GM18499 (cell line): Measurements from ENCODE around the gene PGF.
A peak's percentile ranks its signal among the peaks of the same experiment; 100 is the strongest.
"Not testable (repeated sequence)": the region's sequence is repeated elsewhere in the genome, so short reads cannot be mapped to it uniquely, and the experiment has no call there.

Source experiments
- ATAC-seq: cut with Tn5 transposase; IDR thresholded peaks from one replicate; pipeline ENCODE4 v1.9.1; 2021; ENCODE audit warnings: moderate number of reproducible peaks; ENCODE audit not compliant: insufficient read depth, unreplicated experiment

Gene PGF

DNA sequence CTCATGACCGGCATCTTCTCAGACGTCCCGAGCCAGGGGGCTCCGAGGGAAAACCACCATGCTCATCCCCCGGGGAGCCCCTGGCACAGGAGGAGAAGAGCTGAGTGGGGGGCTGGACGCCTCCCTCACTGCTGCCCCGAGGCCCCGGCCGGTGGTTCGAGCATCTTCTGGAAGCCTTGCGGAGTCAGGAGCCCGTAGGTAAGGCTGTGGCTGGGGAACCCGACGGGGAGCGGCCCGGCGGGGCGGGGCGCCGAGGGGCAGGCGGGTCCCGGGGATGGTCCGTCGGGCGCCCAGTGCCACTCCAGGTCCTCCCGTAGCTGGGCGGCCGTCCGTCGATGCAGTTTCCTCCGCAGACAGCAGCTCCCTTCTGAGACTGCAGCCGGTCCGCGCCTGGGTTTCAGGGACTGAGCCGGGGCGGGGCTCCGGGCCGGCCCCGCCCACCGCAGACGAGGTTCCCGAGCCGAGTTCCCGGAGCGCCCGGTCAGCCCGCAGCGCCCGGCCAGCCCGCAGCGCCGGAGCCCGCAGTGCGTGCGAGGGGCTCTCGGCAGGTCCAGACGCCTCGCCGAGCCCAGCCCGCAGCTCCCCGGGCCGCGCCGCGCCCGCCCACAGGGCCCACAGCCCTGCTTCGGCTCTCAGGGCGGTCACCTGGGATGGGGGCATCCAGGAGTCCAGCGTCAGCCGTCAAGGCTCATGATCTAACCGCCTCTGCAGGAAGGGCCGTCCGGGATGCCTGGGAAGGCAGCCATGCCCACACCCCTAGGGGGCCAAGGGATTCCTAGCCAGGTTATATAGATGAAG, at the start of gene PGF:
PGF (minus strand) TSS at position 369 of the 798 bp plus-strand sequence; CDS start at position 14, 355 bp downstream.
- no peak for ATAC-seq

DNA sequence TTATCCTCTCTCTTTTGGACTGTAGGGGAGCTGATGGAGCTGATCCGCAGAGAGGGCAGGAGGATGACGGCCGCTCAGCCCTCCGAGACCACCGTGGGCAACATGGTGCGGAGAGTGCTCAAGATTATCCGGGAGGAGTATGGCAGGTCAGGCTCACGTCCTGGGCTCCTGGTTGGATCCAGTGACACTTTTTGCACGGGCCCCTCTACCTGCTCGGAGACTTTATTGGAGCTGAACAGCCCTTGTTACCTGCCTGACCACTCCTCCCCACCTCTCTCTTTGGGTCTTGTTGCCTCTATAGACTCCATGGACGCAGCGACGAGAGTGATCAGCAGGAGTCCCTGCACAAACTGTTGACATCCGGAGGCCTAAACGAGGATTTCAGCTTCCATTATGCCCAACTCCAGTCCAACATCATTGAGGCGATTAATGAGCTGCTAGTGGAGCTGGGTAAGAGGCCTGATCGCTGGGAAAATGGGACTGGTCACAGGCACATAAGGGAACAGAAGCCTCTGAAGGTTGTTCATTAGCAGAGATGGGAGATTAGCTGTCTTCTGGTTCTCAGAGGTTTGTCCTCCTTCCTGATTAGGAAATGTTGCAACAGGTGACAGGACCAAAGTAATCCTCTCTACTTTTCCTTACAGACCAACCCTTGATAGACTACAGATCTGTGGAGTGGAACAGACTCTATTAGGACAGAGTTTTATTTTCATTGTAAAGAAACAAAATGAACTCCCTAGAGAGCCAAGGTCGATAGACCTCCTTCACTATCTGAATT, 48.0 kb upstream of the PGF start:
- no peak for ATAC-seq

DNA sequence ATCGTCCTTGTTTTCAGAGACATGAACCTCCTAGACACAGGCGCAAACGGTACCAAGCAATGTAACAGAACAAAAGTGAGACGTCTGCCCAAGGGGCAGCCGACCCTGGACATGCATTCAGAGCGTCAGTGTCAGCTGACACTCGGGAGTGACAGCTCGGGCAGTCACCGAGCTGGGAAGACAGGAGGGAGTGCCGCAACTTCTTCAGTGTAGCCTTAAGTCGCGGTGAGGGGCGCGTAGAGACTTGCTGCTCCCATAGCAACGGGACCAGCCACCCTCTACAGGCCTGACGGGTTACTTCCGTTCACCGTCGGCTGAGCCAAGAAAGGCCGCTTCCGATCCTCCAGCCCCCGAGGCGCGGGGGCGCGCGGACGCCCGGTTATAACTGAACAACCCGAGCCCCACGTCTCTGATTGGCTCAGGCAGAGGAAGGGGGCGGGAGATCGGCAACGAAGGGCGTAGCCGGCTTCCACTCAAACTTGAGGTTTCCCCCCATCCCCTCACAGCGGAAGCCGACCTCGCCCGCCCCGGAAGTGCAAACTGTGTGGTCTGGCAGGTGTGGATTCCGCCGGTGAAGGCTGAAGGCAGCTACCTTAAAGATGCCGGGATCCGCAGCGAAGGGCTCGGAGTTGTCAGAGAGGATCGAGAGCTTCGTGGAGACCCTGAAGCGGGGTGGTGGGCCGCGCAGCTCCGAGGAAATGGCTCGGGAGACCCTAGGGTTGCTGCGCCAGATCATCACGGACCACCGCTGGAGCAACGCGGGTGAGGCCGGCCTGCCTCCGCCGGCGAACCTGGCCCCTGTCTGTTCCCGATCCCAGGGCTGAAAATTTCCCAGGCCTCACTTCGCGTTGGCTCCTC, 47.2 kb upstream of the PGF start, which contains the start of gene EIF2B2:
EIF2B2 (plus strand) TSS at position 530 of the 858 bp plus-strand sequence; CDS start at position 600, 70 bp downstream.
- ATAC-seq: peak; percentile 85

DNA sequence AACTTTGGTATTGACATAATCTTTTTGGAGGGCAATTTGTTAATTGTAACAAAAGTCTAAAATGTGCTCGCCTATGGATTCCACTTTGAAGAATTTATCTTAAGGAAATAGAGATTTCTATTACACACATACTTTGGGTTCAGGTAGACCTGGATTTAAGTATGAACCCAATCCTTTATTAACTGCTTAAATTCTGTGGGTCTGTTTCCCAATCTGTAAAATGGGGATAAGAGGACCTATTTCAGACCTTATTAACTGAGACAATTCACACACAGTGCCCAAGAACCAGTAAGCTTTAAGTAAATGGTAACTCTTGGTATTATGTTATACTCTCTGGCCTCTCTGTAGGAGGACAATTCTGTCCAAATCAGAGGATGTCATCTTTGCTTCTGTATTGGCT, 46.5 kb upstream of the PGF start:
- no peak for ATAC-seq

DNA sequence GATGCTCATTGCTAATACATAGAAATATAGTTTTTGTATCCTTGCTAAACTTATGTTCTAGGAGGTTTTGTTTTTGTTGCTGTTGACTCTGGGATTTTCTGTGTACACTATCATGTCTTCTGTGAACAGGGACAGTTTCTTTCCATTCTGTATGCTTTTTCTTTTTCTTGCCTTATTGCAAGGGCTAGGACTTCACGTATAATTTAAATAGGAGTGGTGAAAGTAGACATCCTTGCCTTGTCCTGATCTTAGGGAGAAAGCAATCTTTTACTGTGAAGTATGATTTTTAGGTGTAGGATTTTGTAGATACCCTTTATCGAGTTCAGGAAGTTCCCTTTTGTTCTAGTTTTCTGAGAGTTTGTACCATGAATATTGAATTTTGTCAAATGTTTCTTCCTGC, 45.9 kb upstream of the PGF start:
- ATAC-seq: no peak

DNA sequence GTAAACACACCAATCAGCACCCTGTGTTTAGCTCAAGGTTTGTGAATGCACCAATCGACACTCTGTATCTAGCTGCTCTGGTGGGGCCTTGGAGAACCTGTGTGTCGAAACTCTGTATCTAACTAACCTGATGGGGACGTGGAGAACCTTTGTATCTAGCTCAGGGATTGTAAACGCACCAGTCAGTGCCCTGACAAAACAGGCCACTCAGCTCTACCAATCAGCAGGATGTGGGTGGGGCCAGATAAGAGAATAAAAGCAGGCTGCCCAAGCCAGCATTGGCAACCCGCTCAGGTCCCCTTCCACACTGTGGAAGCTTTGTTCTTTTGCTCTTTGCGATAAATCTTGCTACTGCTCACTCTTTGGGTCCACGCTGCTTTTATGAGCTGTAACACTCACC, 40.4 kb upstream of the PGF start:
- not testable (repeated sequence) for ATAC-seq

DNA sequence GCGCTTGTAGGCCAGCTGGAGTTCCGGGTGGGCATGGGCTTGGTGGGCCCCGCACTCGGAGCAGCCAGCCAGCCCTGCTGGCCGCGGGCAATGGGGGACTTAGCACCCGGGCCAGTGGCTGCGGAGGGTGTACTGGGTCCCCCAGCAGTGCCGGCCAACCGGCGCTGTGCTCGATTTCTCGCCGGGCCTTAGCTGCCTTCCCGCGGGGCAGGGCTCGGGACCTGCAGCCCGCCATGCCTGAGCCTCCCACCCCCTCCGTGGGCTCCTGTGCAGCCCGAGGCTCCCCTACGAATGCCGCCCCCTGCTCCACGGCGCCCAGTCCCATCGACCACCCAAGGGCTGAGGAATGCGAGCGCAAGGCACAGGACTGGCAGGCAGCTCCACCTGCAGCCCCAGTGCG, 38.8 kb upstream of the PGF start:
- not testable (repeated sequence) for ATAC-seq

DNA sequence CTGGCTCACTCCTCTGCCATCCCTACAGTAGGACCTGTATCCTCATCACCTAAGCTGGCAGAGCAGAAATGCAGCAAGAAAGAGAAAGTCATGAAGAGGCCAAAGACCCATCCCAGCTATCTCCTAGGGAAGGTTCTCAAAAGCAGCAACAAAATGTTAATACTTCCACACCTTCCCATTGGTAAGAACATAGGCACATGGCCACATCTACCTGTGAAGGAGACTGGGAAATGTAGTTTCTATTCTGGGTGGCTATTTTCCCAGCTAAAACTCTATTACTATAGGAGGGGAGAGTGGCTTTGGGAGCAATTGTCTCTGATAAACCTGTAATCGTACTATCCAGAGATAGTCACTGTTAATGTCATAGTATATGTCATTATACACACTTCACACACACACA, 33.6 kb upstream of the PGF start:
- no peak for ATAC-seq

DNA sequence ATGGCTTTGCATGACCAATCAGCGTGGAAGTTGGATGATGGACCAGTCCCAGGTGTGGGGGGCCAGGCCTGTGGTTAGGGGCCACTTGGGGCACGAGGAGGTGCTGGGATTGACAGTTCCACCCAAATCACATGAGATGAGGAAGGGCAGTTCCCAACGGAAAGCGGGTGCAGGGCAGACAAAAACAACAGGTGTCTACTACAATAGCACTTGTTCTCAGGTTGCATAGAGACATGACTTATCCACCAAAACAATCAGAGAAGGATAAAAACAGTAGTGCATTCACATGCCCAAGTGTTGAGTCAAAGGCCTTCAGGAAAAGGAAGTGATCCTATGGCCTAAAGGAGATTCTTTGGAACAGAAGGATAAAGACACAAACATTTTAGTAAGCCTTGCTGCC, 32.7 kb upstream of the PGF start:
- ATAC-seq: no peak

DNA sequence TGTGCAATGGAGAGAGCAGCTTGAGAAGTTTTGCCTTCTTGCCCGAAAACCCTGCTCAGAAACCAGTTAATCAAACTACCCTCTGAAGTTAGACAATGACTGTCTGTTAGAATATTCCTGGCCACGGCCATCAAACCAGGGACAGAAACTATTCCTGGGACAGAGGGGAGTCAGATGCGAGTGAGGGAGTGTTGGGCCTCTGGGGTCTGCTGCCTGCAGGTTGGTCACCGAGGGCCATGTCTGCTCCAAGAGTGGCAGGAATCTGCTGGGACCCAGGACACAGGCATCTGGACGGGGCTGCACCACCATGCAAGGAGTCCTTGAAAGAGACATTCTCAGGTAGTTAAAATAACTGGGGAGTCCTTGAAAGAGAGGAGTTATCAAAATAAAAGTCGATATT, 30.4 kb upstream of the PGF start:
- ATAC-seq: no peak

DNA sequence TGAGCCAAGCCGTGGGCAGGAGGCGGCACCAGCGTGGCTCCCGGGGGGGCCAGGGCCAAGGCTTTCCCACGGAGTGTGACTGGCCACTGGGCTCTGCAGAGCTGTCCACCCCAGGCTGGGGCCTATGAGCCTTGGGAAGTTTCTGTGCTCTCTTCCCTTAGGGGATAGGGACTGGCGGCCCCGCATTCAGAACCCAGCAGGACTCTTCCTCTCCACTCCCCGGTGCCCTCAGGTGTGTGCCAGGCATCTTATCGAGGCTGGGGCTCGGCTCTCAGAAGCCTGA, 29.6 kb upstream of the PGF start:
- no peak for ATAC-seq

DNA sequence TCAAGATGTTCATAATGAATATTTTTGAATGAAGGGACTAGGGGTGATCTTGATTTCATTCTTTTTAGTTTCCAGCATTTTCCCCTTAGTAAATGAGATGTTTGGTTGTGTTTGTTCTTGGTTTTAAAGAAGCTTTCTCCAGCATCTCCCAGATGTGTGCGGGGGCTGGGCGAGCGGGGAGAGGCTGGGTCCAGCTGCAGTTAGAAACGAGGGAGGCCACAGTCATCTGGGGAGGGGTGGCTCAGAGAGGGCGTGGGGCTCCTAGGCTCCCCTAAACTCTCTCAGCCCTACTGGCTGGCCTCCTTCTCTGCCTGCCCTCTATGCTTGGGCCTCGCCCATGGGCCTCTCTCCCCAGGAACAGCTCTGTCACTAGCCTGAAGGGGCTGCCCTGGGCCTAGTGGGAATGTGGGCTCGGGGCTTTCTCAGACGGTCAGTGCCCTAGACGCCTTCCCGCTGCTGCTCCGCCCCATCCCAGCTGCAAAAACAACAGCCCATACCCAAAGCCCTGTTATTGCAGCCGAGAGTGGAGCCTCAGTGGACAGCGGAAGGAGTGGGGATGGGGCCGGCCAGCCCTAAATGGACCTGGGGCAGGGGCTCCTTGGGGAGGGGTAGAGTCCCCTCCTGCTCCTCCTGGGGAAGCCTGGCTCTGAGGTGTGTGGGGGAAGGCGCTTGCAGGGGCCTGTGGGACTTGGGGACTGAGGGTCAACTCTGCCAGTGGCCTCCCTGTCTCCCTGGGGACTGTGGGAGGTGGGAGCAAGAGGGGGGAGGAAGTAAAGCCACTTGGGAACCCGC, 29.0 kb upstream of the PGF start:
- no peak for ATAC-seq

DNA sequence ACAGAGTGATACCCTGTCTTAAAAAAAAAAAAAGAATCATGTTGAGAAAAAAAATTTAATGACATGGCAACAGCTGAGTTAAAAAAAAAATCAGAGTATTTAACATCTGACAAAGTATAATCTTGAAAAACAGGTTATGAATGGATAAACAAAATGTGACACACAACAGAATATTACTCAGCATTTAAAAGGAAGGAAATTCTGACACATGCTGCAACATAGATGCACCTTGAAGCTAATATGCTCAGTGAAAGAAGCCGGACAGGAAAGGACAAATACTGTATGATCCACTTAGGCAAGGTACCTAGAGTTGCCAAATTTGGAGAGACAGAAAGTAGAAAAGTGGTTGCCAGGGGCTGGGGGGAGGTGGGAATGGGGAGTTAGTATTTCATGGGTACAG, 27.9 kb upstream of the PGF start:
- ATAC-seq: no peak

DNA sequence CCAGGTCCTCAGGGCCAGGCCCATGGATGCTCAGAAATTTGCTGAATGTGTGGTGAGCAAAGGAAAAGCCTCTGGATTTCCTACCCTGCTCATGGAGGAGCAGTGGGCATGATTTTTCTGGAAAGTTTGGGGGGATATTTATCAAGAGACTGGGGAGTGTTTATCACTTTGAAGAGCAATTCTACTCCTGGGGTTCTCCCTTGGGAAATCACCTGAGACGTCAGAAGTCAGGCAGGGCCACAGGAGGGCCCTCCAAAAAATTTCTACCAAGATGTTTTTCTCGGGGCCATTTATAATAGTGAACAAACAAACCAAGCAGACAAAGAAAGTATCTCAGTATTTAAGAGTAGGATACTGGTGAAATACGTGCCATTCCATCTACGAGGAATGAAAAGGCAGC, 27.3 kb upstream of the PGF start:
- no peak for ATAC-seq

DNA sequence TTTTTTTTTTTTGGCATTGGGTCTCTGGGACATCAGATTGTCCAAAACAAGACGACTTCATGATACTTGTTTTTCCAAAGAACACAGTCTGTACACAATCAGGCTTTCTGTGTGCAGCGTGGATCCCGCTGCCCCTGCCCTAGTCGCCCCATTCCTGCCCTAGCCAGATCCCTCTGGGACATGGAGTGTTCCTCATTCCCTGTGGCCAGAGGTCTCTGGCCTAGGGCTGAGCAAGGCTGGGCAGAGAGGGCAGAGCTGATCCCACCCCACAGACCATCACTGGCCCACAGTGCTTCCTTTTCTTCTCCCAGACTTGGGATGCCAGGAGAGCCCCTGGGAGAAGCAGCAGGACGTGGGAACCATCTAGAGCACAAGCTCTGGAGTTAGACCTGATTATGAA, 26.4 kb upstream of the PGF start:
- no peak for ATAC-seq

DNA sequence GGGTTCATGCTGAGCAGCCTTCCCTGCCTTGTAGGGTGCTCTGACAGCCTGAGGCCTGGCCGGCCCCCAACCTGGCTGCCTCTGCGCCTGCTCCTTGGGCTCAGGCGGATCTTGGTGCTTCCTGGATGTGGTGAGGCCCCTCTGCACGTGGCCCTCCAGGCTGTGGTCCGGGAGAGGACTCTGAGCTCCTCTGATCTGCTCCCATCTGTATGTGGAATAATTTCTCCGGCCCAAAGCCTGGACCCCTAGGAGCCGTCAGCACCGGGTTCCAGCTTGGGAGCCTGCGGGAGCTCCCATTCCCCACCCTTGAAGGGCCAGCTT, 26.0 kb upstream of the PGF start:
- no peak for ATAC-seq

DNA sequence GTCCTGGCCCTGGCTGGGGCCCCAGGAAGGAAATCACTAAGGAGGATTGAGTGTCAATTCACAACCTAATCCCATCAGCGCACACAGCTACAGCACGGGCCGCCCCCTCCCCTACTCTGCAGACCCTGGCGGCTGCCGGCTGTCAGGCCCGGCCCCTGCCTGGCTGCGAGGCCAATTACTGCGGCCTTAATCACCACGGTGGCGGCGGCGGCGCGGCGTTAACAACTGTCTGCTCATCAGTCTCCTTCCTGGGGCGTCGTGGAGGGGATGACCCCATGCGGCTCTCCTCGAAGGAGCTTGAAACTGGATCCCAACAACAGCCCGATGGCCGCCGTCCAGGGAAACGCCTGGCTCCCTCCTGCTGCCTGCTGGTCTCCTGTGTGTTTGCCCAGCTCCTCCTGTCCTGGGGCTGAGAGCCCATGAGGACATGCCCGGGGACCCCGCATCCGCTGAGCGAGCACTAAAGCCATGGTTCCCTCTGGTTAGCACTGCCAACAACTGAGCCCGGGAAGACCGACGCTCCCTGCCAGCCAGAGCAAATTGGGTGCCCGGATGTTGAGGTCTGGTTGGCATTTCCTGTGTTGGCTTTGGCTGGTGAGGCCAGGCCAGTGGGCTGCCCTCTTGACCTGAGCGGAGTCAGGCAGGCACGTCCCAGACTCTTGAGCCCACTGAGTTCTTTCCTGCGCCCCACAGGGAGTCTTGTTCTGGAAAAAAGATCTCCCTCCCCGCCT, 25.5 kb upstream of the PGF start:
- ATAC-seq: no peak

DNA sequence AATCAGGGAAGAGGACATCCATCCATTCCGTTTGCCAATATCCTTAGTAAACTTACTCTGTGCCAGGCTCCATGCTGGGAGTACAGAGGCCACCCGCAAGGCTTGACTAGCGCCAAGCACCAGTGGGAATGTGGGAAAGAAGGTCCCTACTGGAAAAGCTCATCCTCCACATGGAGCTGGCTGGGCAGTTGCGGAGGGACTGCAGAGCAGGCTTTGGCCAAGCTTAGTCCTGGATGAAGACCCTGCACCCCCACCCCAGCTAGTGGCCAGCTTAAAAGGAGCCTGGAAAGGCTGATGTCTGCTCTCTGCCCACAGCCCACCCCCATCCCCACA, 25.0 kb upstream of the PGF start:
- no peak for ATAC-seq

DNA sequence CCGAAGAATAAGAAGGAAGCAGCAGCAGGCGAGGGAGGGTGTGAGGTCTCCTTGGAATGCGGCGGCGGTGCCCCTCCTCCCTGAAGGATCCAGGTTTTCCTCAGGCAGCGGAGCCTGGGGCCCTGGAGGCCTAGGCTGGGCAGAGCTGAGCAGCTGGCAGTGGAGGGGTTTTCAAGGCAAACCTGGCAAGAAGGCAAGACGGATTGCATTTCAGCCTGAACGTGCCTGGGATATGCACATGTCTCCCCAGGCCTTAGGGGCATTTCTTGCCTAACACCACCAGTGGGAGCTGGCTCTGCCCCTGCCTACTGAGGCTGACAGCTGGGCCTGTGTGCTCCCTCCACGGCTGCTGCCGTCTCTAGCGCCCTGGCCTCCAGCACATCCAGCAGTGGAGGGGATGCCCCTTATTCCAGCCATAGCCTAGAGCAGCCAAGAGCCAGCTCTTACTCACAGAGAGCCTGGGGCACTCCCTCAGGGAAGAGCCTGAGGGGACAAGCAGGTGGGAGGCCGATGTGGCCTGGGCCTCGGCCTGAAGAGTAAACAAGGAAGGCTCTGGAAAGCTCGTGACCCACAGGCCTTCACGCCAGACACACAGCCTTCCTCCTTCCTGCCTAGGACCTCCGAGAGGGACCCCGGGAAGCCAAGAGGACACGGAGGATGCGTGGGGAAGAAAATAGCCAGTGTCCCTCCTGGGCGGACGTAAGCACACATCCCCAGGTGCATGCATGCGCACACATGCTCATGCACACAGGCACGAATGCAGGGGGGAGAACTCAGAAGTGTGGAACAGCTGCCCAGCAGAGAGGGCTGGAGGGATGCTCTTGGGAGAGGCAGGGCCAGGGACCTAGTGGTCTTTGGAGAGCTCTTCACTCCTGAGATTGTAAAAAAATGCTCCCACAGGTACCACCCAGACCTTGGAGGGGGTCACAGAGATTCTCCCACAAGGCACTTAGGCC, 24.3 kb upstream of the PGF start:
- ATAC-seq: no peak
